Thoracic aorta (tissue), 2 donors: ENCODE measurements around the gene ROPN1L. TPM values are rescaled to one million over a fixed set of nuclear protein-coding genes. Genes with fewer than 3 reads are reported as not detected.

Source experiments
- ATAC-seq: fragments of 150-250 bp; one replicate; pipeline ENCODE4 v1.8.0; 2017; ENCODE audit warnings: low read depth; ENCODE audit not compliant: insufficient number of reproducible peaks, low FRiP score
- DNase-seq: peaks from one replicate; pipeline ENCODE4 v3.0.0-alpha.2; 2020; ENCODE audit warnings: low spot score
- H3K27ac ChIP-seq, 2 donors: fragments of 200-600 bp; sonication (generic); 1 replicate in 1 of 2; 2 replicates in 1 of 2; pipeline ENCODE4 v1.5.1; 2016; ENCODE audit warnings: mild to moderate bottlenecking in 2 of 2, moderate library complexity in 2 of 2
- H3K27me3 ChIP-seq: fragments of 200-600 bp; sonication (generic); replicated peaks from 2 replicates; pipeline ENCODE4 v1.6.0; 2016; ENCODE audit warnings: mild to moderate bottlenecking; ENCODE audit not compliant: insufficient read depth
- H3K36me3 ChIP-seq: fragments of 200-600 bp; sonication (generic); one replicate; pipeline ENCODE4 v1.5.1; 2016
- H3K4me1 ChIP-seq, 2 donors: fragments of 200-600 bp; sonication (generic); 1 replicate in 1 of 2; 2 replicates in 1 of 2; pipeline versions ENCODE4 v1.5.1 to v1.6.0; 2016; ENCODE audit warnings: low read depth in 2 of 2, mild to moderate bottlenecking in 1 of 2; ENCODE audit not compliant: control insufficient read depth in 1 of 2
- H3K4me3 ChIP-seq: fragments of 200-600 bp; sonication (generic); 2 replicates; pipeline ENCODE4 v1.5.1; 2016; ENCODE audit warnings: mild to moderate bottlenecking
- H3K9me3 ChIP-seq: fragments of 200-600 bp; sonication (generic); 2 replicates; pipeline ENCODE4 v1.5.1; 2016
- CTCF ChIP-seq: fragments of 200-600 bp; sonication (generic); IDR thresholded peaks from one replicate; pipeline ENCODE4 v1.5.1; 2019; ENCODE audit warnings: antibody characterized with exemption
- total RNA-seq, 2 donors: library from RNA; depleted of rRNA; stranded (reverse); fragments of >200 nt; gene quantifications; one replicate each; pipeline versions ENCODE4 v1.1.0 to v1.2.3, GENCODE V29; 2016

The ROPN1L gene
- total RNA-seq, 2 donors from 2014 or later: not detected

GRCh38 chr5:10502130-10502529, 60.5 kb downstream of the ROPN1L start:
- Histone ChIP-seq H3K4me1 (no peaks in the 10 kb centered on the region), H3K9me3 (no peaks in the 10 kb centered on the region), H3K27me3 (no peaks in the 10 kb centered on the region), H3K27ac (no peak overlapping the region), H3K4me3 (no peak overlapping the region), H3K36me3 (no peaks in the 10 kb centered on the region)
- DNase-seq: no peak
- no peak for ATAC-seq
- TF ChIP-seq CTCF: no peak

- no peaks in the 10 kb centered on the region for H3K9me3 ChIP-seq
- H3K36me3 ChIP-seq: no peaks in the 10 kb centered on the region
- H3K4me3 ChIP-seq: no peak overlapping the region
- H3K4me1 ChIP-seq: no peaks in the 10 kb centered on the region
- no peak for DNase-seq
- TF ChIP-seq CTCF: no peak
- ATAC-seq: no peak
- no peak overlapping the region for H3K27ac ChIP-seq
- H3K27me3 ChIP-seq: no peaks in the 10 kb centered on the region
Observed at GRCh38 chr5:10502578-10502977, 60.9 kb downstream of the ROPN1L start.

- no peak for TF ChIP-seq CTCF
- Histone ChIP-seq H3K9me3 (no peaks in the 10 kb centered on the region), H3K4me3 (no peak overlapping the region), H3K4me1 (no peaks in the 10 kb centered on the region), H3K27ac (no peak overlapping the region), H3K27me3 (no peaks in the 10 kb centered on the region), H3K36me3 (no peaks in the 10 kb centered on the region)
- no peak for DNase-seq
- no peak for ATAC-seq
Observed at GRCh38 chr5:10503321-10503720, 61.6 kb downstream of the ROPN1L start.

- ATAC-seq: no peak
- no peak for TF ChIP-seq CTCF
- Histone ChIP-seq H3K4me1 (no peaks in the 10 kb centered on the region), H3K27ac (no peak overlapping the region), H3K4me3 (no peak overlapping the region), H3K9me3 (no peaks in the 10 kb centered on the region), H3K36me3 (no peaks in the 10 kb centered on the region), H3K27me3 (no peaks in the 10 kb centered on the region)
- no peak for DNase-seq
Observed at GRCh38 chr5:10503997-10504793, 62.5 kb downstream of the ROPN1L start.

- ATAC-seq: no peak
- Histone ChIP-seq H3K27me3 (no peaks in the 10 kb centered on the region), H3K4me1 (no peaks in the 10 kb centered on the region), H3K27ac (no peak overlapping the region), H3K36me3 (no peaks in the 10 kb centered on the region), H3K4me3 (no peak overlapping the region), H3K9me3 (no peaks in the 10 kb centered on the region)
- no peak for DNase-seq
- no peak for TF ChIP-seq CTCF
Observed at GRCh38 chr5:10505517-10506095, 63.9 kb downstream of the ROPN1L start.
